HEK293 (cell line): ENCODE results near the gene FREM3.

ENCODE experiments used
- CTCF ChIA-PET: fragments of 350-600 bp; formaldehyde crosslinking; extraction: SDS; loops from one replicate; lab custom pipeline; 2021; ENCODE audit warnings: antibody characterized with exemption; lab: Yijun Ruan, JAX
- POLR2A ChIA-PET: fragments of 300-600 bp; formaldehyde crosslinking; extraction: SDS; loops from one replicate; lab custom pipeline; 2020; ENCODE audit warnings: antibody characterized with exemption, inconsistent platforms; lab: Yijun Ruan, JAX
- H3K27ac ChIP-seq: fragments of 200-500 bp; sonication (Bioruptor generic); 2 replicates; pipeline ENCODE4 v1.5.1; 2014; ENCODE audit warnings: low read depth, low read length, control low read depth, inconsistent platforms; ENCODE audit errors: extremely low read depth
- H3K36me3 ChIP-seq, 2 experiments: fragments of 200-500 bp in 1 of 2; sonication (Bioruptor generic) in 1 of 2; 1 replicate in 1 of 2; 2 replicates in 1 of 2; pipeline ENCODE4 v1.5.1; 2014 to 2017; ENCODE audit warnings: inconsistent platforms in 2 of 2, low read length in 2 of 2; ENCODE audit not compliant: control insufficient read depth in 2 of 2, insufficient read depth in 1 of 2
- H3K4me1 ChIP-seq: fragments of 200-500 bp; sonication (Bioruptor generic); 2 replicates; pipeline ENCODE4 v1.5.1; 2014; ENCODE audit warnings: mild to moderate bottlenecking, low read length, inconsistent platforms; ENCODE audit not compliant: control insufficient read depth, insufficient read depth
- H3K4me3 ChIP-seq: 2 replicates; pipeline ENCODE4 v1.5.1; 2011; ENCODE audit warnings: low read depth, mild to moderate bottlenecking, control low read depth, low read length, moderate library complexity
- H3K9me3 ChIP-seq: fragments of 200-500 bp; sonication (Bioruptor generic); 2 replicates; pipeline ENCODE4 v1.5.1; 2014; ENCODE audit warnings: low read depth, low read length, inconsistent platforms; ENCODE audit not compliant: control insufficient read depth, insufficient read depth
- GLI2 ChIP-seq: fragments of 450-650 bp; formaldehyde crosslinking; IDR thresholded peaks from 2 replicates; pipeline ENCODE4; 2017; ENCODE audit warnings: missing biosample characterization, missing genetic modification characterization, low read depth, borderline replicate concordance
- ZBTB21 ChIP-seq: fragments of 450-650 bp; formaldehyde crosslinking; IDR thresholded peaks from 2 replicates; pipeline ENCODE4 v1.5.1; 2017; ENCODE audit warnings: missing biosample characterization, missing genetic modification characterization
- ZFP41 ChIP-seq: fragments of 450-650 bp; formaldehyde crosslinking; IDR thresholded peaks from 2 replicates; pipeline ENCODE4 v1.5.1; 2016; ENCODE audit warnings: missing biosample characterization, missing genetic modification characterization, borderline replicate concordance
- ZNF169 ChIP-seq: fragments of 450-650 bp; formaldehyde crosslinking; IDR thresholded peaks from 2 replicates; pipeline ENCODE4 v1.5.1; 2016; ENCODE audit warnings: missing biosample characterization, missing genetic modification characterization
- ZNF221 ChIP-seq: fragments of 450-650 bp; formaldehyde crosslinking; IDR thresholded peaks from 2 replicates; pipeline ENCODE4 v1.5.1; 2017; ENCODE audit warnings: missing biosample characterization, missing genetic modification characterization, borderline replicate concordance
- ZNF266 ChIP-seq: fragments of 450-650 bp; formaldehyde crosslinking; IDR thresholded peaks from 2 replicates; pipeline ENCODE4 v1.5.1; 2016; ENCODE audit warnings: missing biosample characterization, missing genetic modification characterization, low read depth
- ZNF274 ChIP-seq, 2 experiments: fragments of 200-500 bp in 1 of 2; fragments of 450-650 bp in 1 of 2; sonication (Bioruptor generic) in 1 of 2; formaldehyde crosslinking in 1 of 2; IDR thresholded peaks; 2 replicates each; pipeline versions ENCODE4 v1.5.1 to v1.6.1; 2014 to 2016; ENCODE audit warnings: borderline replicate concordance in 1 of 2, inconsistent platforms in 1 of 2, low read length in 1 of 2, missing biosample characterization in 1 of 2, missing genetic modification characterization in 1 of 2
- ZNF302 ChIP-seq: fragments of 450-650 bp; formaldehyde crosslinking; IDR thresholded peaks from 2 replicates; pipeline ENCODE4 v1.5.1; 2016; ENCODE audit warnings: missing biosample characterization, missing genetic modification characterization, low read depth
- ZNF341 ChIP-seq: fragments of 450-650 bp; formaldehyde crosslinking; IDR thresholded peaks from 2 replicates; pipeline ENCODE4; 2016; ENCODE audit warnings: low read depth, missing biosample characterization, missing genetic modification characterization
- ZNF362 ChIP-seq: fragments of 450-650 bp; formaldehyde crosslinking; IDR thresholded peaks from 2 replicates; pipeline ENCODE4 v1.5.1; 2016; ENCODE audit warnings: missing biosample characterization, missing genetic modification characterization
- ZNF394 ChIP-seq: fragments of 450-650 bp; formaldehyde crosslinking; IDR thresholded peaks from 2 replicates; pipeline ENCODE4 v1.5.1; 2016; ENCODE audit warnings: missing biosample characterization, missing genetic modification characterization, mild to moderate bottlenecking, moderate library complexity, borderline replicate concordance
- ZNF423 ChIP-seq: fragments of 450-650 bp; formaldehyde crosslinking; IDR thresholded peaks from 2 replicates; pipeline ENCODE4 v1.5.1; 2016; ENCODE audit warnings: missing biosample characterization, missing genetic modification characterization
- ZNF426 ChIP-seq: fragments of 450-650 bp; formaldehyde crosslinking; IDR thresholded peaks from 2 replicates; pipeline ENCODE4 v1.5.1; 2017; ENCODE audit warnings: missing biosample characterization, missing genetic modification characterization, mild to moderate bottlenecking, inconsistent platforms, moderate library complexity
- ZNF488 ChIP-seq: fragments of 450-650 bp; formaldehyde crosslinking; IDR thresholded peaks from 2 replicates; pipeline ENCODE4 v1.5.1; 2016; ENCODE audit warnings: missing biosample characterization, missing genetic modification characterization
- ZNF549 ChIP-seq: fragments of 450-650 bp; IDR thresholded peaks from 2 replicates; pipeline ENCODE4 v1.5.1; 2018; ENCODE audit warnings: missing biosample characterization, missing genetic modification characterization, mild to moderate bottlenecking, inconsistent platforms, moderate library complexity
- ZNF624 ChIP-seq: fragments of 450-650 bp; formaldehyde crosslinking; IDR thresholded peaks from 2 replicates; pipeline ENCODE4 v1.5.1; 2017; ENCODE audit warnings: missing biosample characterization, missing genetic modification characterization
- ZNF658 ChIP-seq: fragments of 450-650 bp; formaldehyde crosslinking; IDR thresholded peaks from 2 replicates; pipeline ENCODE4; 2016; ENCODE audit warnings: missing biosample characterization, missing genetic modification characterization
- ZNF664 ChIP-seq: fragments of 450-650 bp; formaldehyde crosslinking; IDR thresholded peaks from 2 replicates; pipeline ENCODE4 v1.5.1; 2016; ENCODE audit warnings: missing biosample characterization, missing genetic modification characterization
- ZNF830 ChIP-seq: fragments of 450-650 bp; IDR thresholded peaks from 2 replicates; pipeline ENCODE4 v1.5.0; 2018; ENCODE audit warnings: missing biosample characterization, missing genetic modification characterization, low read depth, mild to moderate bottlenecking, moderate library complexity
- ZXDB ChIP-seq: fragments of 450-650 bp; formaldehyde crosslinking; IDR thresholded peaks from 2 replicates; pipeline ENCODE4 v1.5.1; 2016; ENCODE audit warnings: missing biosample characterization, missing genetic modification characterization
- TF ChIP-seq, protein P1 (sequence below): fragments of 450-650 bp; formaldehyde crosslinking; IDR thresholded peaks from 2 replicates; pipeline ENCODE4 v1.5.1; 2017; ENCODE audit warnings: missing biosample characterization, missing genetic modification characterization
- TF ChIP-seq, protein P2 (sequence below): fragments of 450-650 bp; formaldehyde crosslinking; IDR thresholded peaks from 2 replicates; pipeline ENCODE4 v1.5.1; 2016; ENCODE audit warnings: missing biosample characterization, missing genetic modification characterization, borderline replicate concordance
- TF ChIP-seq, protein P3 (sequence below): fragments of 450-650 bp; formaldehyde crosslinking; IDR thresholded peaks from 2 replicates; pipeline ENCODE4 v1.5.1; 2017; ENCODE audit warnings: missing biosample characterization, missing genetic modification characterization

FREM3 gene

GRCh38 chr4:143531788-143532491 is 168.5 kb downstream of the FREM3 start:
- CTCF ChIA-PET = interaction anchor here (0.8 to 2.2 kb wide), 6 partner anchors 12 to 53 kb away, joined by 3 to 8 read pairs (median 4); no protein-coding TSS in a partner anchor

GRCh38 chr4:143531380-143531779 is 169.1 kb downstream of the FREM3 start:
- Histone ChIP-seq H3K36me3 (peaks cover 57 to 98% of the 10 kb centered on the region in 2 experiments), H3K4me1 (no peaks in the 10 kb centered on the region), H3K27ac (no peak overlapping the region), H3K4me3 (no peak overlapping the region), H3K9me3 (no peaks in the 10 kb centered on the region)
- ChIA-PET CTCF (interaction anchor here (0.5 to 2.2 kb wide), 6 partner anchors 13 to 450 kb away, joined by 3 to 8 read pairs (median 4); no protein-coding TSS in a partner anchor), POLR2A (no interaction called here)
- TF ChIP-seq, protein P1, sequence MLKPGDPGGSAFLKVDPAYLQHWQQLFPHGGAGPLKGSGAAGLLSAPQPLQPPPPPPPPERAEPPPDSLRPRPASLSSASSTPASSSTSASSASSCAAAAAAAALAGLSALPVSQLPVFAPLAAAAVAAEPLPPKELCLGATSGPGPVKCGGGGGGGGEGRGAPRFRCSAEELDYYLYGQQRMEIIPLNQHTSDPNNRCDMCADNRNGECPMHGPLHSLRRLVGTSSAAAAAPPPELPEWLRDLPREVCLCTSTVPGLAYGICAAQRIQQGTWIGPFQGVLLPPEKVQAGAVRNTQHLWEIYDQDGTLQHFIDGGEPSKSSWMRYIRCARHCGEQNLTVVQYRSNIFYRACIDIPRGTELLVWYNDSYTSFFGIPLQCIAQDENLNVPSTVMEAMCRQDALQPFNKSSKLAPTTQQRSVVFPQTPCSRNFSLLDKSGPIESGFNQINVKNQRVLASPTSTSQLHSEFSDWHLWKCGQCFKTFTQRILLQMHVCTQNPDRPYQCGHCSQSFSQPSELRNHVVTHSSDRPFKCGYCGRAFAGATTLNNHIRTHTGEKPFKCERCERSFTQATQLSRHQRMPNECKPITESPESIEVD (tag by site-specific recombination) = no peak
- TF ChIP-seq ZXDB (tag by site-specific recombination) (no peak), ZNF302 (tag by site-specific recombination) (no peak), ZNF394 (tag by site-specific recombination) (no peak), ZNF624 (tag by site-specific recombination) (no peak), ZNF169 (no peak), ZNF830 (no peak), ZFP41 (tag by site-specific recombination) (no peak), ZNF362 (tag by site-specific recombination) (no peak), ZNF426 (tag by site-specific recombination) (no peak)

More at GRCh38 chr4:143531788-143532491, 168.5 kb downstream of the FREM3 start:
- Histone ChIP-seq H3K9me3 (no peaks in the 10 kb centered on the region), H3K27ac (no peak overlapping the region), H3K4me3 (no peak overlapping the region), H3K4me1 (no peaks in the 10 kb centered on the region), H3K36me3 (peaks cover 58 to 98% of the 10 kb centered on the region in 2 experiments)
- TF ChIP-seq ZNF266 (no peak), ZNF341 (no peak), ZNF549 (tag by site-specific recombination) (no peak), ZNF488 (tag by site-specific recombination) (no peak), GLI2 (tag by site-specific recombination) (no peak), ZNF221 (tag by site-specific recombination) (no peak), ZNF664 (no peak), ZBTB21 (tag by site-specific recombination) (no peak), ZNF274 (IDR thresholded peaks at IDR 0.05; ENCODE audit: low read length) (no peak), ZNF274 (tag by site-specific recombination; IDR thresholded peaks at IDR 0.05; ENCODE audit: borderline replicate concordance) (no peak), ZNF658 (tag by site-specific recombination) (no peak), ZNF423 (no peak)
- TF ChIP-seq, protein P2, sequence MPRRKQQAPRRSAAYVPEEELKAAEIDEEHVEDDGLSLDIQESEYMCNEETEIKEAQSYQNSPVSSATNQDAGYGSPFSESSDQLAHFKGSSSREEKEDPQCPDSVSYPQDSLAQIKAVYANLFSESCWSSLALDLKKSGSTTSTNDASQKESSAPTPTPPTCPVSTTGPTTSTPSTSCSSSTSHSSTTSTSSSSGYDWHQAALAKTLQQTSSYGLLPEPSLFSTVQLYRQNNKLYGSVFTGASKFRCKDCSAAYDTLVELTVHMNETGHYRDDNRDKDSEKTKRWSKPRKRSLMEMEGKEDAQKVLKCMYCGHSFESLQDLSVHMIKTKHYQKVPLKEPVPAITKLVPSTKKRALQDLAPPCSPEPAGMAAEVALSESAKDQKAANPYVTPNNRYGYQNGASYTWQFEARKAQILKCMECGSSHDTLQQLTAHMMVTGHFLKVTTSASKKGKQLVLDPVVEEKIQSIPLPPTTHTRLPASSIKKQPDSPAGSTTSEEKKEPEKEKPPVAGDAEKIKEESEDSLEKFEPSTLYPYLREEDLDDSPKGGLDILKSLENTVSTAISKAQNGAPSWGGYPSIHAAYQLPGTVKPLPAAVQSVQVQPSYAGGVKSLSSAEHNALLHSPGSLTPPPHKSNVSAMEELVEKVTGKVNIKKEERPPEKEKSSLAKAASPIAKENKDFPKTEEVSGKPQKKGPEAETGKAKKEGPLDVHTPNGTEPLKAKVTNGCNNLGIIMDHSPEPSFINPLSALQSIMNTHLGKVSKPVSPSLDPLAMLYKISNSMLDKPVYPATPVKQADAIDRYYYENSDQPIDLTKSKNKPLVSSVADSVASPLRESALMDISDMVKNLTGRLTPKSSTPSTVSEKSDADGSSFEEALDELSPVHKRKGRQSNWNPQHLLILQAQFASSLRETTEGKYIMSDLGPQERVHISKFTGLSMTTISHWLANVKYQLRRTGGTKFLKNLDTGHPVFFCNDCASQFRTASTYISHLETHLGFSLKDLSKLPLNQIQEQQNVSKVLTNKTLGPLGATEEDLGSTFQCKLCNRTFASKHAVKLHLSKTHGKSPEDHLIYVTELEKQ (tag by site-specific recombination) = no peak
- TF ChIP-seq, protein P1 (tag by site-specific recombination) = no peak
- TF ChIP-seq, protein P3, sequence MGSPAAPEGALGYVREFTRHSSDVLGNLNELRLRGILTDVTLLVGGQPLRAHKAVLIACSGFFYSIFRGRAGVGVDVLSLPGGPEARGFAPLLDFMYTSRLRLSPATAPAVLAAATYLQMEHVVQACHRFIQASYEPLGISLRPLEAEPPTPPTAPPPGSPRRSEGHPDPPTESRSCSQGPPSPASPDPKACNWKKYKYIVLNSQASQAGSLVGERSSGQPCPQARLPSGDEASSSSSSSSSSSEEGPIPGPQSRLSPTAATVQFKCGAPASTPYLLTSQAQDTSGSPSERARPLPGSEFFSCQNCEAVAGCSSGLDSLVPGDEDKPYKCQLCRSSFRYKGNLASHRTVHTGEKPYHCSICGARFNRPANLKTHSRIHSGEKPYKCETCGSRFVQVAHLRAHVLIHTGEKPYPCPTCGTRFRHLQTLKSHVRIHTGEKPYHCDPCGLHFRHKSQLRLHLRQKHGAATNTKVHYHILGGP = no peak
- POLR2A ChIA-PET = no interaction called here
